ELF-1 (cell line): ENCODE data around the gene SLC38A10.

Experiments used
- DNase-seq: peaks from one replicate; pipeline ENCODE4 v3.0.0-alpha.2; 2016; ENCODE audit warnings: low read depth, low spot score

SLC38A10 gene

DNA sequence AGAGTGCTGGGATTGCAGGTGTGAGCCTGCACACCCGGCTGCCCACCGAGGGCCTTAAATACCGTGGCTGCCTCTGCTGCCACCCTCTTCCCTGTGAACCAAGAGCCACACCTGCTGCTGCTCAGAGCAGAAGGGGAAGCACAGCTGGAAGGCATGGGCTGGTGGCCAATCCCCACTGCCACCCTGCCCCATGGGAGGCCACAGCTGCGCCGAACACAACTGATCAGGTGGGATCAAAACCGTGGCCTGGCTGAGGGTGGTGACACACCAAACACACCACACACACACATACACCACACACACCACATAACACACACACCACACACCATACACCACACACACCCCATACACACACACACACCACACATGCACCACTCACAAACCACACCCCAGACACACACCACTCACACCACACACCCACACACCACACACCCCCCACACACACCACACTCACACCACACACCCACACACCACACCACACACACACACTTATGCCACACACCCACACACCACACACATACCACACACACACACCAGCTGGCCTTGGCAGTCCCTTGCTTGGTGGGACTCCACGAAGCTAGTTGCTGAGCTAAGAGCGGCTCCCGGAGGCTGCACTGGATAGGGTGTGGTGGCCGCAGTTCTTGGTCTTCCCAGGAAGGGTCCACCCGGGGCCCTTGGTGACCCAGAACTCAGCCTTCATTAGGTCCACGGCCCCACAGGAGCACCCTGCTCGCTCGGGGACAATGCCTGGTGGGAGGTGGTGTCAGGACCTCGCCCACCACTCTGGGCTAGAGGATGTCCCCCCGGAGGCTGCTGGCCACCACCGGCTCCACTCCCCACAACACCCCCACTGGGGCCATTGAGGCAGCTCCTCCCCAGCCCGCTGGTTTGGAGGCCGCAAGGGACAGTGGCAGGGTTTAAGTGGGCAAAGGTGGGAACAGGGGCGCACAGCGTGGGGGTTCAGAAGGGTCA is 87.2 kb downstream of the SLC38A10 start:
- DNase-seq = no peak

DNA sequence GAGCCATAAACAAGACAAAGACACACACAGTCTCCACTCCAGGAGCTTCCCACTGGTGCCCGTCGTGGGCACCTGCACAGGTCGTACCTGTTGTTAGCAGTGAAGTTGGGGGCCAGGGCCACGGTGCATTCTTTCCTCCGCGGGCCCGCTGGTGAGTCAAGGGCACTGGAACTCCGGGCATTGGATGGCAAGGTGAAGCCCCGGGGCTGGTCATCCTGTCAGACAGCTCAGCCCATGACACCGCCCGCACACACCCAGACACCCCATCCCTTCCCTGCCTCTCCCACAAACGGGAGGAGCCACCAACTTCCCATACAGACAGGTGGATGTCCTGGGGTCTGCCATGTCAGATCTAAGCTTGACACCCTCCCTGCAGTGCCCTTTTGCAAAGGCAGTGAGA is 88.5 kb downstream of the SLC38A10 start:
- no peak for DNase-seq

DNA sequence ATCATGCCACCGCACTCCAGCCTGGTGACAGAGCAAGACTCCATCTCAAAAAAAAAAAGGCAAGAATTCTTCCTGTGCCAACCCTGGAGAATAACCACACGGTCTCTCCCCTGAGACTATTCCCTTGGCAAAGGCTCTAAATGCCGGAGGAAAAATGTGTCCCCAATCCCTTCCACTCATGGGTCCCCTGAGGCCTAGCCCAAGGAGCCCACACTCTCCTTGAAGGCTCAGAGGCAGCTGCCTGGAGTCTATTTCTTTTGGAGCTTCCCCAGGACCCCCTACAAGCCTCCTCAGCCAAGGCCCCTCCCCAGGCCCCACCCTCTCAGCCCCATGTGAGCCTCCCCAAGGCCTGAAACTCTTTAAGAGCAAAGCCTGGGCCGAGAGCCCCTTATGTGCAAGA is 88.9 kb downstream of the SLC38A10 start:
- no peak for DNase-seq

DNA sequence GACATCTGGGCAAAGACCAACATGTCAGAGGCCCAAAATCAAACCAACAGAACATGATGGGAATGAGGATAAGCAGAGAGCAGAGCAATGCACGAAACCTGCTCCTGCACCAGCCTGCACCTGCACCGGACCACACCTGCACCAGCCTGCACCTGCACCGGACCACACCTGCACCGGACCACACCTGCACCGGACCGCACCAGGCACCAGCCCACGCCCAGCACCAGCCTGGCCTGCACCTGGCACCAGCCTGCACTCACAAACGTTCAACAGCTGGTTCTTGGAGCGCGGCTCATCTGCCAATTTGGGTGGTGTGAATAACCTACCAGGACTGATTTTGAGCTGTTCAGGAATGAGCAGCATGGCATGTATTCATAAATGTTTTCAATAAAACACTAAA is 90.5 kb downstream of the SLC38A10 start:
- DNase-seq = no peak

- DNase-seq = no peak
Observed at GRCh38 chr17:81203136-81203535, 92.0 kb downstream of the SLC38A10 start.

DNA sequence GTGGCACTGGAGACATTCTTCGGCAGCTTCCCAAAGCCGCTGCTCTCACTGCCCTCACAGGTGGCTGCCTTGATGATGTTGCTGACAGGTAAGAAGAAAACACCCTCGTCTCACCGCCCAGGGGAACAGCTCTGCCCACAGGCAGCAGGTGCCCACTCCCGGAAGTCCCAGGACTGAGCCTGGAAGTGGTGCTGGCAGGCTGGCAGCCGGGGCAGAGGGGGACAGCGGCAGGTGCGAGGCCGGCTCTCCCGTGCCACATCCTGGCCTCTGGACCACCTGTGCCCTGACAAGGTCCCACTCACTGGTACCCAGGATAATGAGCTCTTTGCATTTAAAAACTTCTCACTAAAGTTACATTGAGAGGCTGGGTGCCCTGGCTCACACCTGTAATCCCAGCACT is 92.8 kb downstream of the SLC38A10 start:
- DNase-seq = no peak

GRCh38 chr17:81200695-81201580 is 94.2 kb downstream of the SLC38A10 start:
- peak; percentile 54 for DNase-seq

GRCh38 chr17:81200201-81200600 is 94.9 kb downstream of the SLC38A10 start:
- no peak for DNase-seq

DNA sequence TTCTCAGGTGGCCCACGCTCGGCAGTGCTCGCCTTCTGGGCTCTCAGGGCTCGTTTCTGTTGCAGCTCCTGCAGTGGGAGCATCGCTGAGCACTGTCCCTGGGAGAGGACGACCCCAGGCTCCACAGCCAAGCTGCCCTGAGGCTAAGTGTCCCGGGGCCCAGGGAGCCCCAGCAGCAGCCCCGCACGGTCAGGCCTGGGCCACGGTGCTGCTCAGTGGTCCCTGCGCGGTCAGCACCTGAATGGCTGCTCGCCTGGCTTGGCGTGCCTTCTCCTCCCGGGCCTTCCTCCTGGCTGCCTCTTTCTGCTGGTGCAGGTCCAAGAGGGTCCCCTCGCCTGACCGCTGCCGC is 95.7 kb downstream of the SLC38A10 start:
- DNase-seq = no peak

GRCh38 chr17:81198826-81199481 is 96.2 kb downstream of the SLC38A10 start:
- no peak for DNase-seq

DNA sequence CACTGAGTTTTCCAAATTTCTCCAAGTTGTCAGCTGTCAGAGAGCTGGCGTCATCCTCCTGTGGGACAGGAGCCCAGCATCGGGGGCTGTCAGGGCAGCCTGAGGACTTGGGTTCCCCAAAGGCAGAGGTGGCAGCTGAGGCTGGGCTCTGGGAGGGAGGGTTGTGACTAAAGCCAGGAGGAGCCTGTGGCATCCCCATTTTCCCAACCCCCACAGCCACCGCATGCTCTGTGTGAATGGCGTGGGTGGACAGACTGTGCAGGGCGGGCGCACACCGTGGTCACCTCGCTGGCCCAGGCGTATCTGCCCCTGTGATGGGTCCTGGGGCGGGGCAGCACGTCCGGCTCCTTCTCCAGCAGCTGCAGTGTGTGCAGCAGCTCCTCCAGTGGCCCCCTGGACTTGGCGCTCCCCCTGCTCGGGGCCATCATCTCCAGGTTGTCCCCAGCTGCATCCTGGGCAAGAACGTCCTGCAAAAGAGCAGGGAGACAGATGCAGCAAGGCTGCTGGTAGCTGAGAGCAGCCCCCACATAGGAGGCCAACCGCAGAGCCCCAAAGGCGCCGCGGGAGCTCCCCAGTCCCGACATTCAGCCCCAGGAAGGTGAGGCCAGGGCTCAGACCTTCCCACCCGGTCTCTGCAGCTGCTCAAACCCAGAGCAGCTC is 97.1 kb downstream of the SLC38A10 start:
- DNase-seq = no peak

DNA sequence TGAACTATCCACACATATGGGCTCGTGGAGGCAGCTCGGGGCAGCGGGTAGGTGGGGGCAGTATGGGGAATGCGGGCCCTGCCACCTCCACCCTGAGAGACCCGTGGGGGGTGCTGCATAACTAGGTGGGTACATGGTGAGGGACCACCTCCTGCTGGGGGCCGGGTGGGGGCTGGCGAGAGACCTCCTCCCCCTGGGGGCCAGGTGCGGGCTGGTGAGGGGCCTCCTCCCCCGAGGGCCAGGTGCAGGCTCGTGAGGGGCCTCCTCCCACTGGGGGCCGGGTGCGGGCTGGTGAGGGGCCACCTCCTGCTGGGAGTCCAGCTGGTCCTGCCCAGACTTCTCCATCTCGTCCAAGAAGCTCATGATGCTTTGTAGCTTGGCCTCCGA is 97.7 kb downstream of the SLC38A10 start:
- DNase-seq = no peak

DNA sequence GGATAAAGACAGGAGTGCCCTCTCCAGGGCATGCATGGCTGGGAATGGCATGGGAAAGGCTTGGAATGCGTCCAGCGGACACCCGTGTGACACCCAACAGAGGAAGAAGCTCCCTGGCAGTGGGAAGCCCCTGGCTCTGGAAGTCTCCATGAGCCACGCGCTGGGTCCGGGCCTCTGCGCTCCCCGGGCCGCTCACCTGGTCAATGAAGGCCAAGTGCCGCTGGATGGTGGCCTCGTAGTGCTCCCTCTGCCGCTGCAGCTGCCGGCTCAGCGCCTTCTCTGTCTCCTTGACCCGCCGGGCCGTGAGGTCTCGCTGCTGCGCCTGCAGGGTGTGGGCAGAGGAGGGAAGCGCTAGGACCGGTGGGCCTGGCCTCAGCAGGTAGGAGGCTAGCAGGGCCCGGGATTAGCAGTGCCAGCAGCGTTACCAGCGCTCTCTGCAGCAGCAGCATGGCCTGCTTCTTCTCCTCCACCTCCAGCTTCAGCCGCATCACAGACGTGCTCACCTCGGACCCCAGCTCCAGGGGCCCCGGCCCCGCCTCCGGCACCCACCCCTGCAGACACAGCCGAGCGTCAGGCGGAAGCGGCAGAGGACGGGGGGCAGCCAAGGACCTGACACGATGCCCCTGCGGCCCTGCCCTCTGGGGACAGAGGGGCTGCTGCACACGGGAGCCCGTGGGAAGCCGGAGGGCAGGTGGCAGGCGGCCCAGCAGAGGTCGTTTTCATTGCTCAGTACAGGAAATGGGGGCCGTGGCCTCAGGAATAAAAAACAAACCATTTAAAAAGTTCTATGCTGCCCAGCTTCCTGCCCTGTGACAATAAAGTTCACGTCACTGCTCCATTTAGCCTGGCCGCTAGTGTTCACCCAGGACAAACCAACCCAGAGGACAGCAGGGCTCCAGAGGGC is 98.3 kb downstream of the SLC38A10 start:
- DNase-seq = no peak

GRCh38 chr17:81195941-81196495 is 99.1 kb downstream of the SLC38A10 start:
- DNase-seq = no peak
